PC-3 (cell line): ENCODE results near the gene CDH4. TPM values are rescaled to one million over a fixed set of nuclear protein-coding genes. Genes with fewer than 3 reads are reported as not detected.

Experiments used
- ATAC-seq: fragments of 200-7000 bp; cut with Tn5 transposase; 2 replicates; pipeline ENCODE4 v1.9.1; 2020; ENCODE audit warnings: mild to moderate bottlenecking, moderate library complexity
- BruUV-seq: library from RNA; stranded (reverse); fragments of 400-500 nt; replicated peaks from 2 replicates; lab custom pipeline; 2021; lab: Mats Ljungman, UMichigan
- CTCF ChIA-PET: fragments of 300-600 bp; sonication (Branson Sonifier 250); formaldehyde crosslinking; loops from one replicate; lab custom pipeline; 2022; ENCODE audit warnings: antibody characterized with exemption; lab: Charles Lee
- POLR2A ChIA-PET: fragments of 300-600 bp; sonication (Branson Sonifier 250); formaldehyde crosslinking; loops from one replicate; lab custom pipeline; 2022; ENCODE audit warnings: antibody characterized with exemption; ENCODE audit not compliant: unreplicated experiment; lab: Charles Lee
- DNase-seq: peaks from one replicate; pipeline ENCODE4 v3.0.0-alpha.2; 2015
- H2AFZ ChIP-seq: fragments of 300-600 bp; sonication (generic); 2 replicates; pipeline ENCODE4 v1.6.0; 2016; ENCODE audit warnings: antibody characterized with exemption, low read length
- H3F3A ChIP-seq: fragments of 300-600 bp; sonication (generic); one replicate; pipeline ENCODE4 v1.6.0; 2017; ENCODE audit warnings: antibody characterized with exemption, low read length, control low read depth, mild to moderate bottlenecking; ENCODE audit not compliant: unreplicated experiment
- H3K27ac ChIP-seq: fragments of 300-600 bp; sonication (generic); 2 replicates; pipeline ENCODE4 v1.5.1; 2016; ENCODE audit warnings: mild to moderate bottlenecking, low read length
- H3K27me3 ChIP-seq: fragments of 300-600 bp; sonication (generic); 2 replicates; pipeline ENCODE4 v1.6.1; 2016; ENCODE audit warnings: low read length, mixed read lengths
- H3K36me3 ChIP-seq: fragments of 300-600 bp; sonication (generic); 2 replicates; pipeline ENCODE4 v1.6.1; 2016; ENCODE audit warnings: low read depth, mixed run types, low read length, mixed read lengths
- H3K4me1 ChIP-seq: fragments of 300-600 bp; sonication (generic); 2 replicates; pipeline ENCODE4 v1.5.1; 2016; ENCODE audit warnings: low read length; ENCODE audit not compliant: insufficient read depth
- H3K4me2 ChIP-seq: fragments of 300-600 bp; sonication (generic); 2 replicates; pipeline ENCODE4 v1.6.0; 2016; ENCODE audit warnings: low read length
- H3K4me3 ChIP-seq: fragments of 300-600 bp; sonication (generic); 2 replicates; pipeline ENCODE4 v1.5.1; 2016; ENCODE audit warnings: mild to moderate bottlenecking, low read length, mixed read lengths
- H3K79me2 ChIP-seq: fragments of 300-600 bp; sonication (generic); 2 replicates; pipeline ENCODE4 v1.6.1; 2017; ENCODE audit warnings: low read length, mixed read lengths
- H3K9ac ChIP-seq: fragments of 300-600 bp; sonication (generic); 2 replicates; pipeline ENCODE4 v1.6.0; 2016; ENCODE audit warnings: mild to moderate bottlenecking, low read length
- H3K9me2 ChIP-seq: fragments of 300-600 bp; sonication (generic); replicated peaks from 2 replicates; pipeline ENCODE4 v1.6.1; 2016; ENCODE audit warnings: mixed run types, low read length, mixed read lengths
- H3K9me3 ChIP-seq: fragments of 300-600 bp; sonication (generic); 2 replicates; pipeline ENCODE4 v1.6.1; 2016; ENCODE audit warnings: low read length, mixed read lengths
- H4K20me1 ChIP-seq: fragments of 300-600 bp; sonication (generic); 2 replicates; pipeline ENCODE4 v1.6.1; 2016; ENCODE audit warnings: low read length, mixed read lengths
- EZH2 ChIP-seq: fragments of 300-600 bp; sonication (generic); IDR thresholded peaks from one replicate; pipeline ENCODE4 v1.6.1; 2017; ENCODE audit warnings: antibody characterized with exemption, mild to moderate bottlenecking, low read length; ENCODE audit not compliant: unreplicated experiment
- EZH2phosphoT487 ChIP-seq: fragments of 300-600 bp; sonication (generic); IDR thresholded peaks from 2 replicates; pipeline ENCODE4 v1.6.1; 2018; ENCODE audit warnings: mild to moderate bottlenecking, antibody characterized with exemption, low read length, borderline replicate concordance
- intact Hi-C: fragments of 100-400 bp; cut with micrococcal nuclease; formaldehyde crosslinking; loops from 2 replicates; pipeline ENCODE4 v1.9.0; 2023
- total RNA-seq: library from RNA; depleted of rRNA; stranded (reverse); fragments of >200 nt; gene quantifications from 2 replicates; pipeline ENCODE4 v1.2.3, GENCODE V29; 2014
- TF ChIP-seq, protein P1 (sequence below): fragments of 300-600 bp; sonication (generic); conservative IDR thresholded peaks from 2 replicates; pipeline ENCODE4 v1.5.1; 2017; ENCODE audit warnings: antibody characterized with exemption, low read depth, mild to moderate bottlenecking, low read length

Gene CDH4
- total RNA-seq, 1 experiment from 2014 or later = not detected

DNA sequence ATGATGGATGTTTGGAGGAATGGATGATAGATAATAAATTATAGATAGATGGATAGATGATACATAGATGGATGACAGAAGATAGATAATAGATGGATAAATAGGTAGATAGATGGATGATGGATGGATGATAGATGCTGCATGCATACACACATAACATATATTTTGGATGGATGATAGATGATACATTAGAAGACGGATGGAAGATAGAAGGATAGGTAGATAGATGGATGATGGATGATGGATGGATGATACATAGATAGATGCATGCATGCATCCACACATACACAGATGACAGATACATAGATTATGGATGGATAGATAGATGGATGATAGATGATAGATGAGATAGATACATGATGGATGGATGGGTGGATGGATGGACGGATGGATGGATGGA, 425.9 kb downstream of the CDH4 start:
- Histone ChIP-seq H4K20me1 (no peaks in the 10 kb centered on the region), H3K27me3 (peaks cover 43% of the 10 kb centered on the region), H3K9me2 (no peaks in the 10 kb centered on the region), H3K9ac (no peak overlapping the region), H3K9me3 (no peaks in the 10 kb centered on the region), H3K4me1 (no peaks in the 10 kb centered on the region), H3K27ac (no peak overlapping the region), H3K4me3 (no peak overlapping the region), H3K79me2 (no peaks in the 10 kb centered on the region), H3K4me2 (no peak overlapping the region), H3F3A (no peaks in the 10 kb centered on the region), H3K36me3 (no peaks in the 10 kb centered on the region), H2AFZ (no peak overlapping the region)
- no TSS peak for BruUV-seq
- ChIA-PET CTCF (no interaction called here), POLR2A (no interaction called here)
- DNase-seq (no peak), ATAC-seq (no peak)
- TF ChIP-seq, protein P1, sequence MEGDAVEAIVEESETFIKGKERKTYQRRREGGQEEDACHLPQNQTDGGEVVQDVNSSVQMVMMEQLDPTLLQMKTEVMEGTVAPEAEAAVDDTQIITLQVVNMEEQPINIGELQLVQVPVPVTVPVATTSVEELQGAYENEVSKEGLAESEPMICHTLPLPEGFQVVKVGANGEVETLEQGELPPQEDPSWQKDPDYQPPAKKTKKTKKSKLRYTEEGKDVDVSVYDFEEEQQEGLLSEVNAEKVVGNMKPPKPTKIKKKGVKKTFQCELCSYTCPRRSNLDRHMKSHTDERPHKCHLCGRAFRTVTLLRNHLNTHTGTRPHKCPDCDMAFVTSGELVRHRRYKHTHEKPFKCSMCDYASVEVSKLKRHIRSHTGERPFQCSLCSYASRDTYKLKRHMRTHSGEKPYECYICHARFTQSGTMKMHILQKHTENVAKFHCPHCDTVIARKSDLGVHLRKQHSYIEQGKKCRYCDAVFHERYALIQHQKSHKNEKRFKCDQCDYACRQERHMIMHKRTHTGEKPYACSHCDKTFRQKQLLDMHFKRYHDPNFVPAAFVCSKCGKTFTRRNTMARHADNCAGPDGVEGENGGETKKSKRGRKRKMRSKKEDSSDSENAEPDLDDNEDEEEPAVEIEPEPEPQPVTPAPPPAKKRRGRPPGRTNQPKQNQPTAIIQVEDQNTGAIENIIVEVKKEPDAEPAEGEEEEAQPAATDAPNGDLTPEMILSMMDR = no peak
- TF ChIP-seq EZH2phosphoT487 (no peak), EZH2 (no peak)
- intact Hi-C loops = no loop called here

DNA sequence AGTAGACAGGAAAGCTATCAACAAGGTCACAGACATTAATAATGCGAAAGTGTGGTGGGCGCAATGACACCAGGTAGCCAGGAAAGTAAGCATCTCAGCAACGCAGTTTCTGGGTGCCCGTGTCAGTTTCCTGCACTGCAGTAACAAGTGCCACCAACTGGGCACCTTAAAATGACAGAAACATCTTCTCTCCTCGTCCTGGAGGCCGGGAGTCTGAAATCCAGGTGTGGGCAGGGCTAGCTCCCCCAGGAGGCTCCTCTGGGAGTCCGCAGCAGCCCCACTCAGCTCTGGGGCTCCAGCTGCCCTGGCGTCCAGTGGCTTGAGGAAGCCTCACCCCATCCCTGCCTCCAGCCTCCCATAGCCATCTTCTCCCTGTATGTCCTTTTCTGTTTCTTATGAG, 426.4 kb downstream of the CDH4 start:
- peaks cover 47% of the 10 kb centered on the region for H3K27me3 ChIP-seq
- BruUV-seq = no TSS peak
- intact Hi-C loops = no loop called here
- H3K79me2 ChIP-seq = no peaks in the 10 kb centered on the region
- ChIA-PET CTCF (no interaction called here), POLR2A (no interaction called here)
- H3K4me2 ChIP-seq = no peak overlapping the region
- ATAC-seq (no peak), DNase-seq (no peak)
- H3K9me2 ChIP-seq = no peaks in the 10 kb centered on the region
- H3K9me3 ChIP-seq = no peaks in the 10 kb centered on the region
- H3K9ac ChIP-seq = no peak overlapping the region
- H3K4me1 ChIP-seq = no peaks in the 10 kb centered on the region
- H3K36me3 ChIP-seq = no peaks in the 10 kb centered on the region
- no peak for TF ChIP-seq EZH2
- no peak overlapping the region for H3K27ac ChIP-seq
- H3K4me3 ChIP-seq = no peak overlapping the region
- no peak overlapping the region for H2AFZ ChIP-seq
- H3F3A ChIP-seq = no peaks in the 10 kb centered on the region
- no peaks in the 10 kb centered on the region for H4K20me1 ChIP-seq

GRCh38 chr20:61679473-61679872, 427.4 kb downstream of the CDH4 start:
- TF ChIP-seq, protein P1 = no peak
- TF ChIP-seq EZH2phosphoT487 = no peak
- TF ChIP-seq EZH2 = no peak
- ChIA-PET CTCF (no interaction called here), POLR2A (no interaction called here)
- no TSS peak for BruUV-seq
- Histone ChIP-seq H3K79me2 (no peaks in the 10 kb centered on the region), H3K27ac (no peak overlapping the region), H3K27me3 (peaks cover 47% of the 10 kb centered on the region), H3K9me2 (no peaks in the 10 kb centered on the region), H3K4me1 (no peaks in the 10 kb centered on the region), H3K36me3 (no peaks in the 10 kb centered on the region), H3K4me2 (no peak overlapping the region), H2AFZ (no peak overlapping the region), H3F3A (no peaks in the 10 kb centered on the region), H3K9me3 (no peaks in the 10 kb centered on the region), H4K20me1 (no peaks in the 10 kb centered on the region), H3K9ac (no peak overlapping the region), H3K4me3 (no peak overlapping the region)
- DNase-seq (no peak), ATAC-seq (no peak)
- intact Hi-C loops = no loop called here
